BE2C (cell line): ENCODE data around the gene ASAP3.
"Not testable (repeated sequence)": the region's sequence is repeated elsewhere in the genome, so short reads cannot be mapped to it uniquely, and the experiment has no call there.

Experiments used
- DNase-seq: peaks from one replicate; pipeline ENCODE4 v3.0.0-alpha.2; 2020
- H3K27me3 ChIP-seq: fragments of 250-450 bp; sonication (Bioruptor Pico); 2 replicates; pipeline ENCODE4 v1.5.1; 2020; ENCODE audit warnings: mild to moderate bottlenecking
- H3K36me3 ChIP-seq: fragments of 250-450 bp; sonication (Bioruptor Pico); 2 replicates; pipeline ENCODE4 v1.5.1; 2020; ENCODE audit warnings: mild to moderate bottlenecking
- H3K4me1 ChIP-seq: fragments of 250-450 bp; sonication (Bioruptor Pico); 2 replicates; pipeline ENCODE4 v1.5.1; 2020
- H3K4me3 ChIP-seq: 2 replicates; pipeline ENCODE4 v1.5.1; 2011; ENCODE audit warnings: low read depth, low read length
- H3K9me3 ChIP-seq: fragments of 250-450 bp; sonication (Bioruptor Pico); 2 replicates; pipeline ENCODE4 v1.5.1; 2020
- TF ChIP-seq, protein P1 (sequence below): IDR thresholded peaks from 2 replicates; pipeline ENCODE4 v1.5.1; 2012; ENCODE audit warnings: mild to moderate bottlenecking, low read depth, low read length

ASAP3 gene

GRCh38 chr1:23502951-23503350 lies 19.0 kb upstream of the ASAP3 start:
- no peaks in the 10 kb centered on the region for H3K9me3 ChIP-seq
- no peak overlapping the region for H3K4me3 ChIP-seq
- H3K27me3 ChIP-seq = no peaks in the 10 kb centered on the region
- TF ChIP-seq, protein P1, sequence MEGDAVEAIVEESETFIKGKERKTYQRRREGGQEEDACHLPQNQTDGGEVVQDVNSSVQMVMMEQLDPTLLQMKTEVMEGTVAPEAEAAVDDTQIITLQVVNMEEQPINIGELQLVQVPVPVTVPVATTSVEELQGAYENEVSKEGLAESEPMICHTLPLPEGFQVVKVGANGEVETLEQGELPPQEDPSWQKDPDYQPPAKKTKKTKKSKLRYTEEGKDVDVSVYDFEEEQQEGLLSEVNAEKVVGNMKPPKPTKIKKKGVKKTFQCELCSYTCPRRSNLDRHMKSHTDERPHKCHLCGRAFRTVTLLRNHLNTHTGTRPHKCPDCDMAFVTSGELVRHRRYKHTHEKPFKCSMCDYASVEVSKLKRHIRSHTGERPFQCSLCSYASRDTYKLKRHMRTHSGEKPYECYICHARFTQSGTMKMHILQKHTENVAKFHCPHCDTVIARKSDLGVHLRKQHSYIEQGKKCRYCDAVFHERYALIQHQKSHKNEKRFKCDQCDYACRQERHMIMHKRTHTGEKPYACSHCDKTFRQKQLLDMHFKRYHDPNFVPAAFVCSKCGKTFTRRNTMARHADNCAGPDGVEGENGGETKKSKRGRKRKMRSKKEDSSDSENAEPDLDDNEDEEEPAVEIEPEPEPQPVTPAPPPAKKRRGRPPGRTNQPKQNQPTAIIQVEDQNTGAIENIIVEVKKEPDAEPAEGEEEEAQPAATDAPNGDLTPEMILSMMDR = no peak
- no peaks in the 10 kb centered on the region for H3K36me3 ChIP-seq
- DNase-seq = no peak
- no peaks in the 10 kb centered on the region for H3K4me1 ChIP-seq

GRCh38 chr1:23500466-23500865 lies 16.5 kb upstream of the ASAP3 start:
- Histone ChIP-seq H3K27me3 (no peaks in the 10 kb centered on the region), H3K4me1 (no peaks in the 10 kb centered on the region), H3K9me3 (no peaks in the 10 kb centered on the region), H3K4me3 (no peak overlapping the region), H3K36me3 (no peaks in the 10 kb centered on the region)
- TF ChIP-seq, protein P1 = no peak
- DNase-seq = no peak

- Histone ChIP-seq H3K4me1 (no peaks in the 10 kb centered on the region), H3K36me3 (no peaks in the 10 kb centered on the region), H3K4me3 (no peak overlapping the region), H3K9me3 (no peaks in the 10 kb centered on the region), H3K27me3 (no peaks in the 10 kb centered on the region)
- TF ChIP-seq, protein P1 = no peak
- DNase-seq = no peak
These were observed 13.9 kb upstream of the ASAP3 start for GRCh38 chr1:23497777-23498439.

DNA sequence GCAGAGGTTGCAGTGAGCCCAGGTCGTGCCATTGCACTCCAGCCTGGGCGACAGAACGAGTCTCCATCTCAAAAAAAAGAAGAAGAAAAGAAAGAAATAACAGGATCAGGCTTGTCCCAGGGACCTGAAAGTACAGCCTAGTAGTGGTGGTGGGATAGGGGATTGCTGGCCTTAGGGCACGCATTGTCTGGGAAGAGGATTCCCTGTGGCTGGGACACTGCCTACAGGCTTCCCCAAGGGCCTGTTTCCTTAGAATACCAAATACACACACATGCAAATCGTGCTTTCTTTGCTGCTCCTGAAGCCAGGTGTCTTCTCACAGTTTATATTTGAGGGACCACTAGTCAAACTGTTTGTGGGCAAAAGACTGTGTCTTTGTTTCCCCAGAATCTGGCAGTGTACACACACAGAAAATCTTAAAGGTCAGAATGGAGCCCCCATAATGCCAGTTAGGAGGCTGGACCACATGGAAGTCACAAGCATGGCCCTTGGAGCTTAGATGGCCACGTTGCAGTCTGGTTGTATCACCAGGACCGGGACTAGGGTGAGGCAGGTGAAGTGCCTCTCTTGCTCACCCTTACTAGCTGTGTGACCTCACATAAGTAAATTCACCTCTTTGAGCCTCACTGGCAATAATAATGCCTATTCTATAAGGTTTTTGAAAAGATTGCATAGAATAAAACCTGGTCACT lies 12.7 kb upstream of the ASAP3 start:
- TF ChIP-seq, protein P1 = no peak
- Histone ChIP-seq H3K27me3 (no peaks in the 10 kb centered on the region), H3K36me3 (no peaks in the 10 kb centered on the region), H3K9me3 (no peaks in the 10 kb centered on the region), H3K4me1 (no peaks in the 10 kb centered on the region), H3K4me3 (no peak overlapping the region)
- no peak for DNase-seq

DNA sequence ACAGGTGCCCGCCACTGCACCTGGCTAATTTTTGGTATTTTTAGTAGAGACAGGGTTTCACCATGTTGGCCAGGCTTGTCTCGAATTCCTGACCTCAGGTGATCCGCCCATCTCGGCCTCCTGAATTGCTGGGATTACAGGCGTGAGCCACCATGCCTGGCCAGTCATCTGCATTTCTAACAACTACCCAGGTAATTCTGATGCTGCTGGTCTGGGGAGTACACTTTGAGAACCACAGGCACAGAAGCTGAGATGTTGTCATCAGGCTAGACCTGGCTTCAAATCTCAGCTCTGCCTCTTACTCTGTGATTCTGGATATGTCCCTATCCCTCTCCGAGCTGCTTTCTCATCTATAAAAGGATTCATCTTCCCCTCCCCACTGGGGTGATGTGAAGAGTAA lies 10.9 kb upstream of the ASAP3 start:
- H3K36me3 ChIP-seq, DNase-seq, H3K27me3 ChIP-seq, H3K4me1 ChIP-seq, H3K4me3 ChIP-seq, H3K9me3 ChIP-seq: not testable (repeated sequence)

- not testable (repeated sequence) for DNase-seq, H3K27me3 ChIP-seq, H3K9me3 ChIP-seq, H3K4me3 ChIP-seq, H3K4me1 ChIP-seq, H3K36me3 ChIP-seq
These were observed 8.8 kb upstream of the ASAP3 start for GRCh38 chr1:23492776-23493175.

DNA sequence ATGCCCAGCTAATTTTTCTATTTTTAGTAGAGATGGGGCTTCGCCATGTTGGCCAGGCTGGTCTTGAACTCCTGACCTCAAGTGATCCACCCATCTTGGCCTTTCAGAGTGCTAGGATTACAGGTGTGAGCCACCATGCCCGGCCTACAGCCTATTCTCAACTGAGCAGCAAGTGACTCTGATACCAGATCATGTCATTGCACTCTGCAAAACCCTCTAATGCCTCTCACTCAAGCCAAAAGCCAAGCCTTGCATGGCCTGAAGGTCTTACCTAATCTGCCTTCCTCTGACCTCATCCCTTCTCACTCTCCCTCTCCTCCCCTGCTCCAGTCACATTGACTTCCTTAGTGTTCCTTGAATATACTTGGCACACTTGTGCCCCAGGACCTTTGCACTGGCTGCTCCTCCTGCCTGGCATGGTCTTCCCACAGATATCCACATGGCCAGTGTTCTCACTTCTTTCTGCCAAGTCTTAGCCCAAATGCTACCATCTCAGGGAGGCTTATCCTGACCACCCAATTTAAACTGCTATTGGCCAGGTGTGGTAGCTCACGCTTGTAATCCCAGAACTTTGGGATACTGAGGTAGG lies 8.2 kb upstream of the ASAP3 start:
- H3K27me3 ChIP-seq = no peaks in the 10 kb centered on the region
- no peaks in the 10 kb centered on the region for H3K36me3 ChIP-seq
- DNase-seq = no peak
- H3K9me3 ChIP-seq = no peaks in the 10 kb centered on the region
- TF ChIP-seq, protein P1 = no peak
- no peak overlapping the region for H3K4me3 ChIP-seq
- H3K4me1 ChIP-seq = no peaks in the 10 kb centered on the region
